NCI-H1417 treated with DMSO at 0.1 percent for 48 hours (cell line): ENCODE results near the gene ACTR1A.
"Not testable (repeated sequence)": the region's sequence is repeated elsewhere in the genome, so short reads cannot be mapped to it uniquely, and the experiment has no call there.

ENCODE experiments used
- DNase-seq: peaks from one replicate; lab custom pipeline; 2025; lab: John Stamatoyannopoulos, UW

ACTR1A gene

DNA sequence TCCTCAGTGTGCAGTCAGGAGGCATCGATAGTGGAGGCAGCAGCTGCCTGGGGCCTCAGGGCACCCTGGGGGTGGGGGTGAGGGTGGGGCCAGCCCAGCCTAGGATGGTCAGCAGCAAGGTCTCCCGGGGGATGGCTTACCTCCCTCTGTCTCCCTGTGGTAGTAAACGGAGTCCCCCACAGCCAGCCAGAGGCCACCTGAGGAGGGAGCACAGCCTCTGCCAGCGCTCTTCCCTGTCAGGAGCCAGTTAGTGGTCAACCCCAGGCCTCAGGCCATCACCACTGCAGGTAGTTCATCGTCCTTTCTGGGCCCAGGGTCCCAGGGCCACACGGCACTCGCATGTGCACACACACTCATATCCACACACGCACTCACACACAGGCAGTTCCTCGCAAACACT is 22.1 kb downstream of the ACTR1A start:
- DNase-seq: no peak

DNA sequence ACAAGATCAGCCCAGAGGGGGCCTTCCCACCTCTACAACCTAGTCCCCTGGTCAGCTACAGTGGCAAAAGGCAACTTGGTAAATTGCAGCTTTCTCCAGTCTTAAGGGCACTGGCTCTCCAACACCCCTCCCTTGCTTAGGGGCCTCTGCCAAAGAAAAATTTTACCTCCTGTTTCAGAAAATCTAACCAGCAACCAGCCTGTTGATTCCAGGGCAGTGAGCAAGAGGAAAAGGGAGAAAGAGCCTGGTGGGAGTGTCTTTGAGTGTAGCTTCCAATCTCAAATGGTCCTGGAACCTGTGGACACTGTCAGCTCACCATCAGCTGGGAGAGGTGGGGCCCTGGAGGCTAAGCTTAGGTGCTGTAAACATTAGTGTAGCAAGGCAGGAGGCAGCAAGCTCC is 22.9 kb downstream of the ACTR1A start:
- no peak for DNase-seq

DNA sequence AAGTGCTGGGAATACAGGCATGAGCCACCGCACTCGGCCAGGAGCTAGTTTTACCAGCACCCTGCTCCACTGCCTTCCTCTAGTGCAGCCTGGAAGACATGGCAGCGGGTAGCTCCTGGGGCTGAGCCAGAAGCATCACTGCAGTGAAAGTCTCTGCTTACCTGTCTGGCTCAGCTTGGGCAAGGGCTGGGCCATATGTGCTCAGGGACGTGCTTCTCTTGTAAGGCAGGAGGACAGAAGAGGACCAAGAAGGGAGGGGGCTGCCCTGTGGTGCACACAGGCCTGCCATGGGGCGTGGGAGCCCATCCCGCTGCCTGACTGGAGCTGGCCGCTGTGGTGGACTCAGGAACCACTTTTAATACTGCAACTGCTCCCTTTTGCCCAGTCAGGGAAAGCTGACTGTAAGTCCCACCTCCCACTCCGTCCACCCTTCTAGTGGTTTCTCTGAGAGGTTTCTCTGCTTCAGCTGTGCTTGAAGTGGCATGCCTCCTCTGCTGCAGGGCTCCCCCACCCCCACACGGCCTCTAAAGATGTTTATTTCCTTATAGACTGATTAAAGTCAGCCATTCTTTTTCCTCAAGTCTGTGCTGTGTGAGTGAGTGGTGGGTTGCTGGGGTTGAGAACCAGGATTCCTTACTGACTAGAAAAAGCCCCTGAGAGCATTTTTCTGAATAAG is 25.9 kb downstream of the ACTR1A start:
- DNase-seq: no peak

DNA sequence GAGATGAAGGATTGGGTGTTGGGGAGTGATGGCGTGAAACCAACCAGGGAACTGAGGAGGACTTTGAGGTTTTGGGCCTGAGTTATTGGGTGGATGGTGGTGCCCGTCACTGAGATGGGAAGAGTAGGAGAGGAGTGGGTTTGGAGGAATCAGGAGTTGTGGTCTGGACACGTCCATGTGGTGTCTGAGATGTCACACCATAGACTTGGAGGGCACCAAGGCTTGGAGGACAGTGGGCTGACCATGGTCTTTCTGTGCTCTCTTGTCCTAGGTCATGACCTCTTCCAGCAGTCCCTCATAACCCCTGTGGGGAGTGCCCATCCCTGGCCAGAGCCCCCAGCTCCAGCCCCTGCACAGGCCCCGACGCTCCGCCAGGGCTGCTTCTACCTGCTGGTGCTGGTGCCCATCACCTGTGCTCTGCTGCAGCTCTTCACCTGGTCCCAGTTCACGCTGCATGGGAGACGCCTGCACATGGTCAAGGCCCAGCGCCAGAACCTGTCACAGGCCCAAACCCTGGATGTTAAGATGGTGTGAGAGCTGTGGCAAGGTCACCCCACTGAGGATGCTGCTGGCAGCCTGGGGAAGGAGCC is 27.0 kb downstream of the ACTR1A start:
- DNase-seq: no peak

DNA sequence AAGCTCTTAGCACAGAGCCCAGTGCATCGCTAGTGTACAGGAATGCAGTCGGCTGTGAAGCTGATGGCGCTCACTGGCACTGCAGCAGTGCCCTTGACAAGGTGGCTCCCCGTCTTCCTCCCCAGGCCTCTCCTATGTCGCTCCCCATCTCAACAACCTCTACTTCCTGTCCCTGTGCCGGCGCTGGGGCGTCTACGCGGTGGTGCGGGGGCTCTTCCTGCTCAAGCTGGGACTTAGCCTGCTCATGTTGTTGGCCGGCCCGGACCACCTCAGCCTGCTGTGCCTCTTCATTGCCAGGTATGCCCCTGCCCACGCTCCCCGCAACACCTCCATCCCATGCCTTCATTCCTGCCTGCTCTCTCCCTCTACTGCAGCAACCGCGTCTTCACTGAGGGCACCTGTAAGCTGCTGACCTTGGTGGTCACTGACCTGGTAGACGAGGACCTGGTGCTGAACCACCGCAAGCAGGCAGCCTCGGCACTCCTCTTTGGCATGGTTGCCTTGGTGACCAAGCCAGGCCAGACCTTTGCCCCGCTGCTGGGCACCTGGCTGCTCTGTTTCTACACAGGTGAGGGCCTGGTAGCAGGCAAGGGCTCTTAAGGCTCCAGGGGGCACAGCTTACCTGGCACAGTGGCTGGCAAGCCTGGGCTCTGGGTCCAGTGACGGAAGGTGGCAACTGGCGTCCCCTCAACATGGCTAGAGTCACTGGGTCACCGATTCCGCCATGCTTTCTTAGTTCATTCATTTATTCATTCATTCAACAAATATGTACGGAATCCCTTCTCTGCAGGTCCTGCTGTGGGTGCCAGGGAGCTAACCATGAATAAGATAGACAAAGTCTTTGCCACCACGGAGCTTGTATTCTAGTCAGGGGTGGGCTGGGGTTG is 28.8 kb downstream of the ACTR1A start:
- no peak for DNase-seq

DNA sequence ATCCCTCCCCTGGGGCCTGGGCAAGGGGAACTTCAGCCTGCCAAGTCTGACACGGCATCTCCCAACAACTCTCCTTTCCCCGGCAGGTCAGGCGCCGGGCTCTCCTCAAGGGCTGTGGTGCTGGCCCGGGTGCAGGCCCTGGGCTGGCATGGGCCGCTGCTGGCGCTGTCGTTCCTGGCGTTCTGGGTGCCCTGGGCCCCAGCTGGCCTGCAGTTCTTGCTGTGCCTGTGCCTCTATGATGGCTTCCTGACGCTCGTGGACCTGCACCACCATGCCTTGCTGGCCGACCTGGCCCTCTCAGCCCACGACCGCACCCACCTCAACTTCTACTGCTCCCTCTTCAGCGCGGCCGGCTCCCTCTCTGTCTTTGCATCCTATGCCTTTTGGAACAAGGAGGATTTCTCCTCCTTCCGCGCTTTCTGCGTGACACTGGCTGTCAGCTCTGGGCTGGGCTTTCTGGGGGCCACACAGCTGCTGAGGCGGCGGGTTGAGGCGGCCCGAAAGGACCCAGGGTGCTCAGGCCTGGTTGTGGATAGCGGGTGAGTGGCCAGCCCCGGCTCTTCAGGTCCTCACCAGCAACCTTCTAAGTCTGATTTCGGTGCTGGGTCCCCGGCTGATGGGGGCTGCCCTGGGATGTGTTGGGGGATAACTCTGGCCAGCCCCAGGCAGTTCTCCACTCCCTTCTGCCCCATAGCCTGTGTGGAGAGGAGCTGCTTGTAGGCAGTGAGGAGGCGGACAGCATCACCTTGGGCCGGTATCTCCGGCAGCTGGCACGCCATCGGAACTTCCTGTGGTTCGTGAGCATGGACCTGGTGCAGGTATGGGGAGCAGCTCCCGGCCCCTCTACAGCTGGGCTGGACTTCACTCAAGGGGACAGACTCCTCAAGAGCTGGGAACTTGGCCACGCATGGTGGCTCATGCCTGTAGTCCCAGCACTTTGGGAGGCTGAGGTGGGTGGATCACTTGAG is 31.6 kb downstream of the ACTR1A start:
- DNase-seq: no peak

DNA sequence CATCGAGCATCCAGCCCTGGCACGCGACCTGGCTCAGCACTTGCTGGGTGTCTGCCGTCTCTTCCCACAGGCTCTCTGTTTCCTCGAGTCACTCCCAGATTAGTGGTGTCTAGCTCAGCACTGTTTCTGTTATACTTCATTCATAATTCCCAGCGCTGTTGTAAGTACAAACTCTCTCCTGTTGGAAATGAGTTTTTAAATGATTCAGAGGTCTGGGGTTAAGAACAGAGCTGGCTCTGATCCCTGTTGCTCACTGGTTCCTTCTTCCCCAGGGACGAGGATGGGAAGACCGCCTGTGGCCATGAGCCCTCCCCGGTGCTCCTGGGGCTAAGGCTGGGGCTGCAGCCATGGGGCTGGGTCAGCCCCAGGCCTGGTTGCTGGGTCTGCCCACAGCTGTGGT is 33.8 kb downstream of the ACTR1A start:
- no peak for DNase-seq

DNA sequence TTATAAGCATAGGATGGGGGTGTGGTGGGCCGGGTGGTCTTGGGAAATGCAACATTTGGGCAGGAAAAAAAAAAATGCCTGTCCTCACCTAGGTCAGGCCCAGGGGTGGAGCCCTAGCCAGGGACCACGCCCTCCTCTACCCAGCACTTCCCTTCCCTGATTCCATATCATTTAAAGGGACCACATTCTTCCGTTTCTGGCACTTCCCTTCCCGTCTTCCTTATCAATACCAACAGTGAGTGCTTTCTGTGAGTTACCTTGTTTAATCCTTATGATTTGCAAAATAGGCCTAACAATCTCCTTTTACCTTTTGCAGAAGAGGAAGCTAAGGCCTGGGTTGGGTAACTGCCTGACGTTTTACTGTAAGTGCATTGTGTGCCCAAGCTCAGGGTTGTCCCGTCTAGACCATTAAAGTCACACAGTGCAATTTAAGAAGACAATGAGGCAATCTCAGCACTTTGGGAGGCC is 34.5 kb downstream of the ACTR1A start:
- DNase-seq: no peak

DNA sequence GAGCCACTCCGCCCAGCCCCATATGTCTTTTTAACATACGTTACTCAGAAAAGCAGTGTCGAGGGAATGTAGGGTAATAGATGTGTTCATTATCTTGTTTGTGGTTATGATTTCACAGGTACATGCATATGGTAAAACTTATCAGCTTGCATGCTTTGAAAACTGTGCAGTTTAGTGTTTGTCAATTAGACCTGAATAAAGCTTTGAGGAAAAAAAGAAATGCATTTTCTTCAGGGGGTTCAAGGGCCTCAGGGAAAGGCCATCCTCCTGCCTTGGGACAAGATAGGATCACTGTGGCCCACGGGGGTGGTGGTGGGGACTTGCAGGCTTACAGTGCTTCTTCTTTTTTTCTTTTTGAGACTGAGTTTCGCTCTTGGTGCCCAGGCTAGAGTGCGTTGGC is 35.2 kb downstream of the ACTR1A start:
- no peak for DNase-seq

DNA sequence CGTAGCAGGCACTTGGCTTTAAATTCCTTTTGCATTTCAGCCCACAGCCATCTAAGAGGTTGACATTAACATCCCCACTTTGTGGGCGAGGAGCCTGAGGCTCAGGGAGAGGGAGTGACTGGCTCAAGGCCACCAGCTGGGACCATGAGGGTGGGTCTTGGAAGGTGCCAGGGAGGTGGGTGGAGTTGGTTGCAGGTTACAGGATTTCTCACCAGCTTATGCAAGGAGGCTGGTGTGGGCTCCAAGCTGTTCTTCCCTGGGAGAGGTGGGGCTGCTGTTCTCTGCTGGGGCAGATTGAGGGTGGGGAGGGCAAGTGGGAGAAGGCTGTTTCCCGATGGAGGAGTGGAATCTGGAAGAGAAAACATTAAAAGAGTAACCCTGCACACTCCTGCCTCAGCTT is 37.0 kb downstream of the ACTR1A start:
- DNase-seq: no peak

DNA sequence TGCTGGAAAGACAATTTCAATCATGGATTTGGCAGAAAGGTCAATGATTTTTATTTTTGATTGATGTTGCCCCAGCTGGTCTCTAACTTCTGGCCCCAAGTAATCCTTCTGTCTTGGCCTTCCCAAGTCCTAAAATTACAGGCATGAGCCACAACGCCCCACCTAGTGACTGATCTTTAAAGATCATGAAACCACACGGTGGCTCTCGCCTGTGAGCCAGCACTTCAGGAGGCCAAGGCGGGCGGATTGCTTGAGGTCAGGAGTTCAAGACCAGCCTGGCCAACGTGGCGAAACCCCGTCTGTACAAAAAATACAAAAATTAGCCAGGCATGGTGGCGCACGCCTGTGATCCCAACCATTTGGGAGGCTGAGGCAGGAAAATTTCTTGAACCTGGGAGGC is 38.5 kb downstream of the ACTR1A start:
- no peak for DNase-seq

DNA sequence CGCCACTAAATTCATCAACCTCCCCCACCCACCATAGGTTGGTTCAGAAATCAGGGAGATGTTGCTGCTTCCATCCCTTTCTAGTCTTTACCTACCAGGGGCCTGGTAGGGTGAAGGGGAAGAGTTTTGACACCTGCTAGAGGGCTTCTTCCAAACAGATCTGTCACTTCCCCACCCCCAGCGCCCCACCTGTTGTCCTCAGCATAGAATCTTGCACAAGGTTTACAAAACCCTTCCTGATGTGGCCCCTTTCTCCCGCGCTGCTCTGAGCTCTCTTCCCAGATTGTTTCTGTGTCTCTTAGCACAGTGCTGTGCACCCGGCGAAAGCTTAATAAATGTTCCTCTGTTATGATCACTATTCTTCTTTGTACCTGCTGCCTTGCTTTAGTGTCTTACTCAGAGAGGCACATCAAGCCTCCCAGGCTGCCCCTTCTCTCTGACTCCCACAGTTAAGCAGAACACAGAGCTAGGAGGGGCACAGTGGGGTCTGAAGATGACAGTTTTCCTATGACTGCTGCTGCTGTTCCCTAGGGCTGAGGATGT is 39.9 kb downstream of the ACTR1A start:
- no peak for DNase-seq

DNA sequence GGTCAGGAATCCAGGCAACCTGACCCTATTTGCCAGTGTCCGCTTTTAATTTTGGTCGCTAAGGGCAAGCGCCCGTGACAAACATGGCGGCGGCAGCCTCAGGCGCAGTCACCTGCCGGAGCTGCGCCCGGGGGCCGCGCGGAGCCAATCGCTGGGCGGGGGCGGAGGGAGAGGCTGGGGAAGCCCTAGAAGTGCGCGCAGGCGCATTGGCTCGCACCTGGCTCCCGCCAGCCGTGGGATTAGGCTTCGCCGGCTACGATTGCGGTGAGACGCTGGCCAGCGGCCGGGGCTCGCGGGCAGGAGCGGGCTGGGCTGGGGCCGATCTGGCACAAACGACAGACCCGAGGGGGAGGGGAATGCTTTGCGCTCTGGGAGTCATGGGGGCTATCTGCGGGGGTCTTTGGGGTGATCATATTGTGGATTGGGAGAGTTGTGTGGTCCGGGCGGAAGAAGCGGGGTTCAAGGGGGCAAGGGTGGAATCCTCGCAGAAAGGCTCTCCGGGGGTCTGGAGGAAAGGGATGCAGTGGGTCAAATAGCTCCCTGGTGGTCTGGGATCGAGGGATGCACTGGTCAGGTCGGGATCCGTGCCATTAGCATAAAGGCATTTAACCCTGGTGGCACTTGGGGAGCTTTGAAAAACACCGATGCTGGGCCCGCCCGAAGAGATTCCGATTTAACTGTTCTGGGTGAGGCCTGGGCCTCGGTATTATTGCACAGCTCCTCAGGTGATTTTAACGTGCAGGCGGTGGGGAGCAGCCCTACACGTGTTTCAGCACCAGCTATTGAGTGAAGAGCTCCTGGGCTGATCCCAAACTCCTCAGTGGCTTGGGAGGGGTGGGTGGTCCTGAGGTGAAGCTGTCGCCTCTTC is 41.1 kb downstream of the ACTR1A start:
- peak; percentile 38 for DNase-seq

DNA sequence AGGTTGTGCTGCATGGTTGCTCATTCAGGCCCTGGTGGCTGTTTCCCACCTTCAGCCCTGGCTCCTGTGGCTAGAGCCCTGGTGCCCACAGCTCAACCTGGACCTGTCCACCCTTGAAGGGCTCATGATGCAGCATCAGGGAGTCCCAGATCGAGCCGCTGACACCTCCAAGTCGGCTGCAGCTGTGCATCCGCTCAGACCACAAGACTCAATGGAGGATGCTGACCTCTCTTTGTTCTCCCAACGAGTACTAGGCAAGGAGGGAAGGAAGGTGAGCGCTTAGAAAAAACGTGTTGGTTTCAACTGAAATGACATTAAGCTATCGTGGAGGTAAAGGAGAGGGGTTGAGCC is 41.7 kb downstream of the ACTR1A start:
- DNase-seq: no peak

DNA sequence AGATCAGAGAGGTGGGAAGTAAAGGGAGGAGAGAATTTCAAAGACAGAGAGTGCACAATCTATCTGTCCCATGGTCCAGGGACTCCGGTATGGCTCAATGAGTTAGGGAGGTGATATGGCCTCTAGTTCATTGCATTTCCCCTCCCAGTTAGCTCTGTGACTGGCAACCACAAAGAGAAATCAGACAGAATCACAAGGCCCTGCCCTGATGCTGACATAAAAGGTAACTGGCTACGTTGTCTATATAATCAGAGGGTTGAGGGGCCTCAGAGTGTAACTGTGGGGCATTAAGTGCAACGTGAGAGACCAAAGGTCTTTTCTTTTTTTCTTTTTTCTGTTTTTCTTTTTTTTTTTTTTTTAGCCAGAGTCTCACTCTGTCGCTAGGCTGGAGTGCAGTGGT is 43.9 kb downstream of the ACTR1A start:
- DNase-seq: no peak

DNA sequence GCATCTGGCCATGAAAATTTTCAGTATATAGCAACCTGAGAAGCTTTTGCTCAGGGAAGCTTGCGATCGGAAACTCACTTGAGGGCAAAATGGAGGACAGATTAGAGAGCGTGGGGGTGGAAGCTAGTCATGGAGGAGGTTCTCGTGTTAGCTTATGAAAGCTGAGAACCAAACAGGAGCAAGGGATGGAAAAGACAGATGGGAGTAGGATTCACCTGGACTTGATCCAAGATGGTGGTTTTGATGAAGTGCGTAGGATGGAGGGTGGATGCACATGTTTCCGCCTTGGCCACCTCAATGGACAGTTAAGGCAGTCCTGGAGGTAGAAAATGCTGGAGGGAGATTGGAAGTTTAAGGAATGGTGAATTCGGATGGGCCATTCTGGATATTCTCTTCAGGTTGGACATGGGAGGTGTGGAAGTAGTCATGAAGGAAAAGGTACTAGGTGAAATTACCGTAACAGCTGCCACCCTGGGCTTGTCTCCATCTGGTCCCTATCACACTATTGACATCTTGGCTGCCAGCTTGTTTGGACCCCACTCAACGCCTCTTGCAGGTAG is 44.8 kb downstream of the ACTR1A start:
- DNase-seq: no peak

DNA sequence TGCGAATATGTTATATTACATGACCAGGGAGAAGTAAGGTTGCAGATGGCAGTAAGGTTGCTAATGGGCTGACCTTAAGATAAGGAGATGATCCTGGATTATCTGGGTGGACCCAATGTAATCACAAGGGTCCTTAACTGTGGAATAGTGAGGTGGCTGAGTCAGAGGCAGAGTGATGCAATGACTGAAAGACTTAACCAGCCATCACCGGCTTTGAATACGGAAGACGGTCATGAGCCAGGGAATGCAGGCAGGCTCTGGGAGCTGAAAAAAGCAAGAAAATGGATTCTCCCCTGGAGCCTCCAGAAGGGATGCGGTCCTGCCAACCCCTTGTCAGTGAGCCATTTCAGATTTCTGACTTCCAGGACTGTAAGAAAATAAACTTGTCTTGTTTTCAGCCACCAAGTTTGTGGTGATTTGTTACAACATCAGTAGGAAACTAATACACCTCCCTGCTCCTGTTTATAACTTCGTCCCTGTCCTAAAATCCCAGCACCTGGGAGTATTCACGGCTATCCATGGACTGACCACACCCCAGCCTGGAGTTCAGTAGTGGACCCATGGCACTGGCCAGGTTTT is 46.5 kb downstream of the ACTR1A start:
- DNase-seq: no peak

DNA sequence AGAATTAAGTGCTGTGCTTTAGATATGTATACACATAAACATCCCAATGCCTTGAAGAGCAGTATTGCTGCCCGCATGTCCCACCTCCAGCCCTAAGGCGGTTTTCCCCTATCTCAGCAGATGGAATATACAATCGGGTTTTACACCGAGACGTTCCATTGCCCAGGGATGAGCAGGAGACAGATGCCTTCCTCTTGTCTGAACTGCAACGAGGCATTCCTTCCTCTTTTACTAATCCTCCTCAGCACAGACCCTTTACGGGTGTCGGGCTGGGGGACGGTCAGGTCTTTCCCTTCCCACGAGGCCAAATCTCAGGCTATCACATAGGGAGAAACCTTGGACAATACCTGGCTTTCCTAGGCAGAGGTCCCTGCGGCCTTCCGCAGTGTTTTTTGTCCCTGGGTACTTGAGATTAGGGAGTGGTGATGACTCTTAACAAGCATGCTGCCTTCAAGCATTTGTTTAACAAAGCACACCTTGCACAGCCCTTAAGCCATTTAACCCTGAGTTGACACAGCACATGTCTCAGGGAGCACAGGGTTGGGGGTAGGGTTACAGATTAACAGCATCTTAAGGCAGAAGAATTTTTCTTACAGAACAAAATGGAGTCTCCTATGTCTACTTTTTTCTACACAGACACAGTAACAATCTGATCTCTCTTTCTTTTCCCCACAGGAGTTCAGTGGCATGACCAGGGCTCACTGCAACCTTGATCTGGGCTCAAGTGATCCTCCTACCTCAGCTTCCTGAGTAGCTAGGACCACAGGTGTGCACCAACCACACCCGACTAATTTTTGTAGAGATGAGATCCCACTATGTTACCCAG is 47.6 kb downstream of the ACTR1A start:
- not testable (repeated sequence) for DNase-seq

DNA sequence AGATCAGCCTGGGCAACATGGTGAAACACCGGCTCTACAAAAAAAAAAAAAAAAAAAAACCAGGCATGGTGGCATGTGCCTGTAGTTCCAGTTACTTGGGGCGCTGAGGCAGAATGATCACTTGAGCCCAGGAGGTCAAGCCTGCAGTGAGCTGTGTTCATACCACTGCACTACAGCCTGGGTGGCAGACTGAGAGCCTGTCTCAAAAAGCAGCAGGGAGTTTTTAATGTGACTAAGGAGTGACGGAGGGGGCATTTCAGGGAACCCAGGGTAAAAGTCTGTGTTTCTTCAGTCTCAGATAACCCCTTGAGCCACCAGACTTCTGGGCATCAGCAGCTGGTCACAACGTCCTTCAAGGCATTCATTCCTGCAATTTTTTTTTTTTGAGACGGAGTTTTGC is 49.0 kb downstream of the ACTR1A start:
- no peak for DNase-seq
